Measurements from ENCODE around the gene TALDO1.
A peak's percentile ranks its signal among the peaks of the same experiment; 100 is the strongest.
"Not testable (repeated sequence)": the region's sequence is repeated elsewhere in the genome, so short reads cannot be mapped to it uniquely, and the experiment has no call there.

TALDO1 gene

GRCh38 chr11:719214-720016 lies 27.8 kb upstream of the TALDO1 start:
- no peak for DNase-seq (ENCODE audit: low read depth)

- DNase-seq (ENCODE audit: low read depth), result no peak
Observed at GRCh38 chr11:720017-720641, 27.1 kb upstream of the TALDO1 start.

GRCh38 chr11:720642-721246 lies 26.5 kb upstream of the TALDO1 start:
- DNase-seq (ENCODE audit: low read depth), result no peak

- DNase-seq (ENCODE audit: low read depth), result no peak
Observed at GRCh38 chr11:721247-721740, 26.0 kb upstream of the TALDO1 start.

DNA sequence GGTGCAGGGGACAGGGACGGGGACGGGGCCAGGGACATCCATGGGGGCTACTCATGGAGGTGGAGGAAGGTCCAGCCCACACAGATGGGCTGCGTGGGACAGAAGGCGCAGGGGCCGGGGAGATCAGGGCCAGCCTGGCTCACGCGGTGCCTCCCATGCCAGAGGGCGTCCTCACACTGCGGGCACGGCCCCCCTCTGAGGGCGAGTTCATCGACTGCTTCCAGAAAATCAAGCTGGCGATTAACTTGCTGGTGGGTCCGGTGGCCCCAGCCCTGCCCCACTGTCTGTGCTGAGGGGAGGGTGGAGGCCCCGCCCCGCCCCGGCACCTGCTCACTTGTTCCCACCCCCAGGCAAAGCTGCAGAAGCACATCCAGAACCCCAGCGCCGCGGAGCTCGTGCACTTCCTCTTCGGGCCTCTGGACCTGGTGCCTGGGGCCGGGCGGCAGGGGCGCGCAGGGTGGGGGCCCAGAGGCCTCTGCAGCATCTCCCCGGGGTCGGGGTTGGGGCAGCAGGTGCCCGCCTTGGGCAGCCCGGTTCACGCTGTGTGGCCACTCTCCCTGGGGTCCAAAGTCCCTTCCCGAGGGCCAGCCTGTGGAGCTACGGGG lies 25.4 kb upstream of the TALDO1 start:
- DNase-seq (ENCODE audit: low read depth), result no peak

DNA sequence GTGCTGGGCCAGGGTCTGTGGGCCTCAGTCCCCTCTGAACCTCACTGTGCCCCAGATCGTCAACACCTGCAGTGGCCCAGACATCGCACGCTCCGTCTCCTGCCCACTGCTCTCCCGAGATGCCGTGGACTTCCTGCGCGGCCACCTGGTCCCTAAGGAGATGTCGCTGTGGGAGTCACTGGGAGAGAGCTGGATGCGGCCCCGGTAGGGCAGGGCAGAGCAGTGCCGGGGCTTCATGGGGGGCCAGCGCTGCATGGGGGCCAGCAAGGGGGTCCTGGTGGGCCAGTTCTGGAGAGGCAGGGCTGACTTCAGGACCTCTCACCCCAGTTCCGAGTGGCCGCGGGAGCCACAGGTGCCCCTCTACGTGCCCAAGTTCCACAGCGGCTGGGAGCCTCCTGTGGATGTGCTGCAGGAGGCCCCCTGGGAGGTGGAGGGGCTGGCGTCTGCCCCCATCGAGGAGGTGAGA lies 24.9 kb upstream of the TALDO1 start:
- no peak for DNase-seq (ENCODE audit: low read depth)

DNA sequence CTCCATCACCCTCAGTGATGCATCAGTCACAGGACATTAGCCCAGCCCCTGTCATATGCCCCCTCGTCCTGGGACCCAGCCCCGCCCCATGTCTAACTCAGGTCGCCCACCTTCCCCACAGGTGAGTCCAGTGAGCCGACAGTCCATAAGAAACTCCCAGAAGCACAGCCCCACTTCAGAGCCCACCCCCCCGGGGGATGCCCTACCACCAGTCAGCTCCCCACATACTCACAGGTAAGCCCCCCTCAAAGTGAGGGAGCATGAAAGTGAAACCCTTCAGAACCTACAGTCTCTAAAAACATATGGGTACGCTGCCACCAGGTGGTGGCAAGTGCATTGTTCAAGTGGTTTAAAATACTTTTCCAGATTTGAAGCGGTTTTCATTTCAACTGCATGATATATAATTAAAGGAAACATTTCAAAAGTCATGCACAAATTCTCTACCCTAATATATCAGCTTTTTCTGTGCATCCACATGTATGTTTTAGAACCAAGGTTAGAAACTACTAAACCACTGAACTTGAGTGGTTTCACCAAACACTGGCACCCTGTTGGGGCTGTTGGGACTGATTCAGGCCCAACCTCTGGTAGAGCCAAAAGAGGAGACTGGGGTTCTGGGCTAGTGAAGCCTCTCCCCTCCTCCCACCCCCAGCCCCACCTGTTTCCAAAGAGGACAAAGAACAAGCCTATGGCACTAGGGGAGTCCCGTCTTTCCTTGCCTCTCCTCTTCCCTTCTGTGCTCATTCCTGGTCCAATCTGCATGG lies 24.0 kb upstream of the TALDO1 start:
- no peak for DNase-seq (ENCODE audit: low read depth)

- no peak for DNase-seq (ENCODE audit: low read depth)
Observed at GRCh38 chr11:724049-724777, 23.1 kb upstream of the TALDO1 start.

GRCh38 chr11:724778-725386 lies 22.4 kb upstream of the TALDO1 start:
- no peak for DNase-seq (ENCODE audit: low read depth)

- no peak for DNase-seq (ENCODE audit: low read depth)
Observed at GRCh38 chr11:725624-726202, 21.6 kb upstream of the TALDO1 start.

GRCh38 chr11:726278-727220 lies 20.7 kb upstream of the TALDO1 start:
- DNase-seq (ENCODE audit: low read depth), result peak; percentile 35

GRCh38 chr11:727281-727701 lies 20.0 kb upstream of the TALDO1 start:
- DNase-seq (ENCODE audit: low read depth), result no peak

- peak; percentile 63 for DNase-seq (ENCODE audit: low read depth)
Observed at GRCh38 chr11:727859-728748, 19.2 kb upstream of the TALDO1 start.

DNA sequence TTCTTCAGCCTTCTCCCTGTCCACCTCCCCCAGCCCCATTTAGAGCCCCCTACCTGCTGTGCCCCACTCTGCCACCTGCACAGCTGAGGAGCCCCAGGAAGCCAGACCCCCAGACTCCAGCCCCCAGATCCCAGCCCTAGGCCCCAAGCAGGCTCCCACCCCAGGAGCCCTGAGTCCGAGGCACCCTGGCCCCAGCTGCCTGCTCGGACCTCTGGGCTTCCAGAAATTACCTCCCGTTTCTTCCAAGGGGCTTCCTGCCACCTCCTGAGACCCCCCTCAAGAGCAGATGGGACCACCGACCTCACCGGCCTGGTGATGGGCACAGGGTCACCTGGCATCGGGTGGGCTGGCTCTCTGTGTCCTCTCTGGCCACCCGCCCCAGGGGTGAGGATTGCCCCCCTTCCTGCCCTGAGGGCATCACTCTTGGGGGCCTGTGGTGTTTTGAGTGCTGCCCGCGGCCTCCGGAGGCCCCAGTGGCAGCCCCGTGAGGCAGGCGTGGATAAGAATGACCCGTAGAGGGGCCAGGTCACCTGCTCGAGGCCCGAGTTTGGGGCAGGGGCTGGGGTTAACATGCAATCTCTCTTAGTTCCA lies 18.3 kb upstream of the TALDO1 start:
- no peak for DNase-seq (ENCODE audit: low read depth)

- no peak for DNase-seq (ENCODE audit: low read depth)
Observed at GRCh38 chr11:729492-730074, 17.7 kb upstream of the TALDO1 start.

DNA sequence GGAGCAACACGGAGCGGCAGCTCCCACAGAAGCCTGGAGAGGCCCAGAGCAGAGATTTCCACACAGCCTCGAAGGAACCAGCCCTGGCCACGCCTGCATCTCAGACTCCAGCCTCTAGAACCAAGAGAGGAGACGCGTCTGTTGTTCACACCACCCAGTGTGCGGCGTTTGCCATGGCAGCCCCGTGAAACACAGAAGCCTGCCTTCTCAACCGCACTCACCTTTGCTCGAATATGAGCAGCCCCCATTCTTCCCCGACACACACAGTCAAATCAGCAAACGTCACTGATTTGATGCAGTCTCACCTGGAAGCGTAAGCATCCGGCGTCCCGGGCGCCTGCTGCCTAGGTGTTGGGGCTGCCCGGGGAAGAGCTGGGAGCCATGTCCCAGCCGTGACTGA lies 14.2 kb upstream of the TALDO1 start:
- no peak for DNase-seq (ENCODE audit: low read depth)

GRCh38 chr11:734541-734940 lies 12.7 kb upstream of the TALDO1 start:
- DNase-seq (ENCODE audit: low read depth), result not testable (repeated sequence)

Measured in stimulated activated CD8-positive, alpha-beta memory T cell treated with anti-CD3 and anti-CD28 coated beads, Interleukin-12 subunit alpha, Interleukin-12 subunit beta, amount 100 ng/mL, for 4 hours (primary cell).